ENCODE data around the gene SLC22A1. TPM values are rescaled to one million over a fixed set of nuclear protein-coding genes. Genes with fewer than 3 reads are reported as not detected.

Gene SLC22A1
- total RNA-seq, 2 donors from 2014 or later = 0.74 to 2.3 TPM

DNA sequence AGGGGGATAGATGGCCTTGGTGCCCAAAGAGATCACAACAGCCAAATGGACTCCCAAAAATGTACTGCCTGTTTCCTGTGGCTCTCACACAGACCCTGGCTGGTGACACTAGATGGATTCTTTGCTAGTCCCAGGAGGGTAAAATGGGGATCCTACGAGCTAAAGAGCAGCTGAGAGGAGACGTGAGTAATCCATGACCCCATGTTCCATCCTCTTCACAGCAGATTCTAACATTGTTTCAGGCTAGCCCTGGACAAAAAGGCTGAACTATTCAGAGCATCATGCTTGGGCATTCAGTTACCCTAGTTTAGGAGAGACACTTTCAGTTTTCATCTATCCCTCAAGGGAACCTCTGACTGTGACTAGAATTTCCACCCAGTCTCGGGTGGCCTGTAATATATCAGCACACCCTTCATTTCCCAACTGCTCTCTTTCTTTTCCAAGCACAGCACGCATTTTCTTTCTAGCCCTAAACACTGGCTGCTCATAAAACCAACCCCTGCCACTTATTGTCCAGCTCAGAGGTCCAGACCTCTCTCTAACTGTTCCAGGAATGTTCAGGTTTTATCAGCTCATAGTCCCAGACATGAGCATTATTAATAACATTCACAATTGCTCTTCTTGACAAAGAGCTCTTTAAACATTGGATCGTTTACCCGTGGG is 48.5 kb downstream of the SLC22A1 start:
- no peak overlapping the region for H3K4me3 ChIP-seq
- H3K4me1 ChIP-seq = no peaks in the 10 kb centered on the region
- H3K27ac ChIP-seq = no peak overlapping the region
- H3K27me3 ChIP-seq = no peaks in the 10 kb centered on the region
- no peaks in the 10 kb centered on the region for H3K9me3 ChIP-seq
- H3K9ac ChIP-seq (ENCODE audit: low read depth in 2 of 2, low read length in 2 of 2) = no peak overlapping the region
- no peaks in the 10 kb centered on the region for H3K36me3 ChIP-seq
- DNase-seq = no peak
- intact Hi-C loops (cut with DNase I) = no loop called here
- TF ChIP-seq, protein P1, sequence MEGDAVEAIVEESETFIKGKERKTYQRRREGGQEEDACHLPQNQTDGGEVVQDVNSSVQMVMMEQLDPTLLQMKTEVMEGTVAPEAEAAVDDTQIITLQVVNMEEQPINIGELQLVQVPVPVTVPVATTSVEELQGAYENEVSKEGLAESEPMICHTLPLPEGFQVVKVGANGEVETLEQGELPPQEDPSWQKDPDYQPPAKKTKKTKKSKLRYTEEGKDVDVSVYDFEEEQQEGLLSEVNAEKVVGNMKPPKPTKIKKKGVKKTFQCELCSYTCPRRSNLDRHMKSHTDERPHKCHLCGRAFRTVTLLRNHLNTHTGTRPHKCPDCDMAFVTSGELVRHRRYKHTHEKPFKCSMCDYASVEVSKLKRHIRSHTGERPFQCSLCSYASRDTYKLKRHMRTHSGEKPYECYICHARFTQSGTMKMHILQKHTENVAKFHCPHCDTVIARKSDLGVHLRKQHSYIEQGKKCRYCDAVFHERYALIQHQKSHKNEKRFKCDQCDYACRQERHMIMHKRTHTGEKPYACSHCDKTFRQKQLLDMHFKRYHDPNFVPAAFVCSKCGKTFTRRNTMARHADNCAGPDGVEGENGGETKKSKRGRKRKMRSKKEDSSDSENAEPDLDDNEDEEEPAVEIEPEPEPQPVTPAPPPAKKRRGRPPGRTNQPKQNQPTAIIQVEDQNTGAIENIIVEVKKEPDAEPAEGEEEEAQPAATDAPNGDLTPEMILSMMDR (IDR thresholded peaks at IDR 0.05) = no peak

GRCh38 chr6:160172704-160173103 is 51.1 kb downstream of the SLC22A1 start:
- H3K27me3 ChIP-seq = no peaks in the 10 kb centered on the region
- no peak overlapping the region for H3K9ac ChIP-seq (ENCODE audit: low read depth in 2 of 2, low read length in 2 of 2)
- H3K4me1 ChIP-seq = no peaks in the 10 kb centered on the region
- intact Hi-C loops (cut with DNase I) = no loop called here
- no peak for DNase-seq
- TF ChIP-seq, protein P1 (IDR thresholded peaks at IDR 0.05) = no peak
- no peak overlapping the region for H3K27ac ChIP-seq
- H3K36me3 ChIP-seq = no peaks in the 10 kb centered on the region
- no peak overlapping the region for H3K4me3 ChIP-seq
- H3K9me3 ChIP-seq = no peaks in the 10 kb centered on the region

GRCh38 chr6:160173806-160174527 is 52.4 kb downstream of the SLC22A1 start:
- intact Hi-C loops (cut with DNase I) = no loop called here
- Histone ChIP-seq H3K9me3 (no peaks in the 10 kb centered on the region), H3K4me3 (no peak overlapping the region), H3K27ac (no peak overlapping the region), H3K9ac (ENCODE audit: low read depth in 2 of 2, low read length in 2 of 2) (no peak overlapping the region), H3K36me3 (no peaks in the 10 kb centered on the region), H3K27me3 (no peaks in the 10 kb centered on the region), H3K4me1 (no peaks in the 10 kb centered on the region)
- TF ChIP-seq, protein P1 (IDR thresholded peaks at IDR 0.05) = no peak
- no peak for DNase-seq

DNA sequence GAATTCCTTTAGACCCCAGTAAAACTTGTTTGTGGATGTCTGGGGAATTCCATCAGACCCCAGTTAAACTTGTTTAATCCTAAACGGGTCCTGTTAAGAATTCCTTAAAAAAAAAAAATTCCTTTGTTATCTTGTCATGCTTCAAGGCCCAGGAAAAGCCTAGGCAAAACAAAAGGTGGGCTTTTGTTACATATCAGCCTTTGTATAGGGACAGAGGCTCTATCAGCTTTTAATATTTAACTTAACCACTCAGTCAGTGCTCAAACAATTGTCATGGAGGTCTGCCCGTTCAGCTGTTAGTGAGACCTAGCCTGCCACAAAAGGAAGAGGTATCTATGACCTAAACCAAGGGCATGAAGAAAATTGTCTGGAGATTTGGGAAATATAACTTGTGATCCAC is 53.1 kb downstream of the SLC22A1 start:
- intact Hi-C loops (cut with DNase I) = no loop called here
- H3K9ac ChIP-seq (ENCODE audit: low read depth in 2 of 2, low read length in 2 of 2) = no peak overlapping the region
- no peaks in the 10 kb centered on the region for H3K9me3 ChIP-seq
- no peak overlapping the region for H3K27ac ChIP-seq
- TF ChIP-seq, protein P1 (IDR thresholded peaks at IDR 0.05) = no peak
- no peak for DNase-seq
- no peaks in the 10 kb centered on the region for H3K27me3 ChIP-seq
- H3K4me1 ChIP-seq = no peaks in the 10 kb centered on the region
- no peaks in the 10 kb centered on the region for H3K36me3 ChIP-seq
- no peak overlapping the region for H3K4me3 ChIP-seq

DNA sequence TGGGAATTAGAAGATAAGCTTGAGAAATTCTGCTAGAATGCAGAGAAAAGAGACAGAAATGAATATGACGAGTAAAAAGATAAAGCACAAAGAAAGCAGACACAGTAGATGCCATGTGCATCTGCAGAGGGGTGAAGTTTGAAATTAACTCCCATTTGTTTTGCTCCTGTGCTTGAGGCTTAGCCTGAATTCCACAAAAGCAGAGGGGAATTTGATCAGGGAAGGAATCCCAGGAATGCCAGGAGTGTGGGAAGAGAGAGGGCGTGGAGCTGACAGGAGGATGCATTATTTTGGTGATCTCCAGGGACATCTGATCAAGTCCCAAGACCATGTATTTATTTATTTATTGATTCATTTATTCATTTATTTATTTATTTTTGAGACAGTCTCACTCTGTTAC is 55.6 kb downstream of the SLC22A1 start:
- Histone ChIP-seq H3K36me3 (no peaks in the 10 kb centered on the region), H3K9ac (ENCODE audit: low read depth in 2 of 2, low read length in 2 of 2) (no peak overlapping the region), H3K4me1 (no peaks in the 10 kb centered on the region), H3K4me3 (no peak overlapping the region), H3K9me3 (no peaks in the 10 kb centered on the region), H3K27me3 (no peaks in the 10 kb centered on the region), H3K27ac (no peak overlapping the region)
- intact Hi-C loops (cut with DNase I) = no loop called here
- DNase-seq = no peak
- TF ChIP-seq, protein P1 (IDR thresholded peaks at IDR 0.05) = no peak

Data from colonic mucosa (tissue), 4 donors.